Left lung (tissue), 10 donors: ENCODE data around the gene CTNNA1. TPM values are rescaled to one million over a fixed set of nuclear protein-coding genes. Genes with fewer than 3 reads are reported as not detected.

ENCODE experiments used
- ATAC-seq: fragments of 200-7000 bp; cut with Tn5 transposase; one replicate; pipeline ENCODE4 v1.9.1; 2020; ENCODE audit warnings: moderate library complexity
- DNase-seq, 4 donors: peaks; one replicate each; pipeline ENCODE4 v3.0.0-alpha.2; 2013 to 2020
- H3K27ac ChIP-seq, 2 donors: fragments of 200-600 bp; sonication (generic) in 1 of 2; one replicate each; pipeline versions ENCODE4 v1.5.0 to v1.8.0; 2020 to 2021
- H3K27me3 ChIP-seq, 2 donors: fragments of 200-600 bp; sonication (generic) in 1 of 2; one replicate each; pipeline versions ENCODE4 v1.5.0 to v1.8.0; 2020 to 2021
- H3K36me3 ChIP-seq, 2 donors: fragments of 200-600 bp; sonication (generic) in 1 of 2; one replicate each; pipeline versions ENCODE4 v1.5.0 to v1.8.0; 2020 to 2021
- H3K4me1 ChIP-seq, 2 donors: fragments of 200-600 bp; one replicate each; pipeline ENCODE4 v1.8.0; 2021
- H3K4me3 ChIP-seq, 2 donors: fragments of 200-600 bp; sonication (generic) in 1 of 2; one replicate each; pipeline versions ENCODE4 v1.5.0 to v1.8.0; 2020 to 2021; ENCODE audit warnings: mild to moderate bottlenecking in 1 of 2
- H3K9me3 ChIP-seq, 2 donors: fragments of 200-600 bp; sonication (generic) in 1 of 2; one replicate each; pipeline versions ENCODE4 v1.5.0 to v1.8.0; 2020 to 2021
- intact Hi-C, 2 donors: fragments of 100-400 bp; cut with DNase I; formaldehyde crosslinking; loops; one replicate each; pipeline versions ENCODE4 v1.11.2 to v1.14.2; 2022
- polyA plus RNA-seq, 6 donors: library from polyadenylated mRNA; unstranded; fragments of 120-200 nt; gene quantifications; one replicate each; pipeline ENCODE4 v1.2.1, GENCODE V29; 2013; ENCODE audit not compliant: insufficient read length in 6 of 6
- total RNA-seq, 2 donors: library from RNA; stranded (reverse); fragmentation: NEBNext Ultra II Directional; extraction: Animal tissue kit (Norgen Biotek cat#: 25700); gene quantifications; one replicate each; pipeline ENCODE4 v1.2.1, GENCODE V29; 2021
- TF ChIP-seq, protein P1 (sequence below), 2 donors: fragments of 200-600 bp; sonication (generic) in 1 of 2; IDR thresholded peaks; one replicate each; pipeline versions ENCODE4 v1.5.0 to v1.8.0; 2021; ENCODE audit warnings: antibody characterized with exemption in 2 of 2
- donor health status: DM: no; HTN: yes; CAD: no.
- donor health status: DM: no; HTN: no; CAD: no.

CTNNA1 gene
- total and polyA plus RNA-seq, 8 donors: 309 to 443 (median 366) TPM

- TF ChIP-seq, protein P1, sequence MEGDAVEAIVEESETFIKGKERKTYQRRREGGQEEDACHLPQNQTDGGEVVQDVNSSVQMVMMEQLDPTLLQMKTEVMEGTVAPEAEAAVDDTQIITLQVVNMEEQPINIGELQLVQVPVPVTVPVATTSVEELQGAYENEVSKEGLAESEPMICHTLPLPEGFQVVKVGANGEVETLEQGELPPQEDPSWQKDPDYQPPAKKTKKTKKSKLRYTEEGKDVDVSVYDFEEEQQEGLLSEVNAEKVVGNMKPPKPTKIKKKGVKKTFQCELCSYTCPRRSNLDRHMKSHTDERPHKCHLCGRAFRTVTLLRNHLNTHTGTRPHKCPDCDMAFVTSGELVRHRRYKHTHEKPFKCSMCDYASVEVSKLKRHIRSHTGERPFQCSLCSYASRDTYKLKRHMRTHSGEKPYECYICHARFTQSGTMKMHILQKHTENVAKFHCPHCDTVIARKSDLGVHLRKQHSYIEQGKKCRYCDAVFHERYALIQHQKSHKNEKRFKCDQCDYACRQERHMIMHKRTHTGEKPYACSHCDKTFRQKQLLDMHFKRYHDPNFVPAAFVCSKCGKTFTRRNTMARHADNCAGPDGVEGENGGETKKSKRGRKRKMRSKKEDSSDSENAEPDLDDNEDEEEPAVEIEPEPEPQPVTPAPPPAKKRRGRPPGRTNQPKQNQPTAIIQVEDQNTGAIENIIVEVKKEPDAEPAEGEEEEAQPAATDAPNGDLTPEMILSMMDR (IDR thresholded peaks at IDR 0.05): no peak
- Histone ChIP-seq H3K4me1 (peaks cover 0 to 24% of the 10 kb centered on the region in 2 donors), H3K4me3 (no peak overlapping the region), H3K27ac (no peak overlapping the region), H3K9me3 (no peaks in the 10 kb centered on the region), H3K36me3 (peaks cover 0 to 54% of the 10 kb centered on the region in 2 donors), H3K27me3 (no peaks in the 10 kb centered on the region)
- DNase-seq (no peak), ATAC-seq (no peak)
- intact Hi-C loops: no loop called here
Measured at GRCh38 chr5:138901716-138902115, 148.5 kb downstream of the CTNNA1 start.

DNA sequence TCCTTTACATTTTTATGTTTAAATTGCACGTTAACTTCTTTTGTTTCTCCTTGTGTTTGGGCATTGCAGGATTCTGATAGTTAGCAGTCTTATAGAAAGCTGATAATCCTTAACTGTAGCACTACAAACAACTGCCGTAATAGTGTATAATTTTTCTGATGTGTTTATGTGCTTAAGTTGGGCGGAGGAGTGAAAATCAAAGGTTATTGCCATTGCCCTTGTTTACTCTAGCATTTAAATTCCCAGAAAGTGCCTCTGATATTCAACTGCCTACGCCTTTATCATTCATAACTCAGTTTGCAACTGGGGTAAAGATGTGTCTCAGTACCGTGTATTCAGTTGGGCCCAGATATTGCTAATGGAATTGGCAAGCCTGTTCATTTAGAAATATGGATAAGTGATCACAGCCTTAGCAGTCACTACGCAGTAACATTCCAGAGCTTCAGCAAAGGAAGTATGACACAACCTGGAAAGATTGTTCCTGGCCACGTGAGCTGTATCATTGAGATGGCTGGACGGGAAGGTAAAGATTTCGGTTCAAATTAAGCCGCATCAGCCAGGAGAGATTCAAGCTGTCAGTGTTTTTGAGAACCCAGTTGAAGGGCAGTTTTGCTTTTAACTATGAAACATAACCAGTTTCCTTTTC is 150.0 kb downstream of the CTNNA1 start:
- Histone ChIP-seq H3K36me3 (peaks cover 0 to 66% of the 10 kb centered on the region in 2 donors), H3K27ac (no peak overlapping the region), H3K27me3 (no peaks in the 10 kb centered on the region), H3K9me3 (no peaks in the 10 kb centered on the region), H3K4me1 (peaks cover 0 to 24% of the 10 kb centered on the region in 2 donors), H3K4me3 (no peak overlapping the region)
- DNase-seq (no peak), ATAC-seq (no peak)
- TF ChIP-seq, protein P1 (IDR thresholded peaks at IDR 0.05): no peak
- intact Hi-C loops: no loop called here

DNA sequence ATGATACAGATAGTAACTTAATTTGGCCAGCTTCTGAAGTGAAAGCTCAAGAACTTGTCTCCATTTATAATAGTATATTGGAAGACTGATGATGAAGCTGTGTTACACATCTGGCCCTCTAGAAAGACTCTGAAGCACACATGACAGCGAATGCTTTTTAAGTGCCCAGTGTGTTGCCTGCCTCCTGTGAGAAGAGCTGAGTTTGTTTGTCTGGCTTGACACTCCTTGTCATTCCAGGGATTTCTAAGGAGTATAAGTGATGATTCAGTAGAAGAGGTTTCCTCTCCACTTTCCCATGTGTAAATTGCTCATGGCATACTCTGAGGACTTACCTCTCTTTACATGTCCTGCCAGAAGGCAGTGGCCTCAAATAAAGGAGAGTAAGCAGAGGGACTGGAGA is 152.3 kb downstream of the CTNNA1 start:
- intact Hi-C loops: no loop called here
- ATAC-seq: peak; percentile 77
- Histone ChIP-seq H3K27me3 (no peaks in the 10 kb centered on the region), H3K9me3 (no peaks in the 10 kb centered on the region), H3K36me3 (peaks cover 0 to 79% of the 10 kb centered on the region in 2 donors), H3K27ac (no peak overlapping the region), H3K4me3 (no peak overlapping the region), H3K4me1 (peaks cover 0 to 12% of the 10 kb centered on the region in 2 donors)
- DNase-seq: no peak
- TF ChIP-seq, protein P1 (IDR thresholded peaks at IDR 0.05): no peak

- no peaks in the 10 kb centered on the region for H3K27me3 ChIP-seq
- no peaks in the 10 kb centered on the region for H3K4me1 ChIP-seq
- H3K27ac ChIP-seq: no peak overlapping the region
- H3K36me3 ChIP-seq: peaks cover 0 to 63% of the 10 kb centered on the region in 2 donors
- no peak overlapping the region for H3K4me3 ChIP-seq
- TF ChIP-seq, protein P1 (IDR thresholded peaks at IDR 0.05): no peak
- intact Hi-C loops: no loop called here
- no peaks in the 10 kb centered on the region for H3K9me3 ChIP-seq
- DNase-seq (no peak), ATAC-seq (no peak)
Measured at GRCh38 chr5:138909734-138910133, 156.5 kb downstream of the CTNNA1 start.

GRCh38 chr5:138910546-138911185 is 157.4 kb downstream of the CTNNA1 start:
- peaks cover 0 to 63% of the 10 kb centered on the region in 2 donors for H3K36me3 ChIP-seq

More at GRCh38 chr5:138910546-138911185, 157.4 kb downstream of the CTNNA1 start:
- ATAC-seq (no peak), DNase-seq (no peak)
- Histone ChIP-seq H3K27me3 (no peaks in the 10 kb centered on the region), H3K4me3 (no peak overlapping the region), H3K9me3 (no peaks in the 10 kb centered on the region), H3K4me1 (no peaks in the 10 kb centered on the region), H3K27ac (no peak overlapping the region)
- intact Hi-C loops: no loop called here
- TF ChIP-seq, protein P1 (IDR thresholded peaks at IDR 0.05): no peak
